GM12891 (cell line): Measurements from ENCODE around the gene MAGEH1.

Experiments used
- POLR2A ChIP-seq: IDR thresholded peaks from 2 replicates; pipeline ENCODE4 v1.6.1; 2011; ENCODE audit warnings: low read depth, low read length, control low read depth
- POLR2AphosphoS5 ChIP-seq: IDR thresholded peaks from 2 replicates; pipeline ENCODE4 v1.6.1; 2011; ENCODE audit warnings: low read depth, low read length, control low read depth
- POU2F2 ChIP-seq: IDR thresholded peaks from 2 replicates; pipeline ENCODE4 v1.6.1; 2011; ENCODE audit warnings: low read depth, mild to moderate bottlenecking, control low read depth, low read length, moderate library complexity
- SPI1 ChIP-seq: IDR thresholded peaks from 2 replicates; pipeline ENCODE4 v1.6.1; 2011; ENCODE audit warnings: low read depth, low read length, control low read depth
- TAF1 ChIP-seq: IDR thresholded peaks from 2 replicates; pipeline ENCODE4 v1.6.1; 2011; ENCODE audit warnings: low read depth, low read length, control low read depth

DNA sequence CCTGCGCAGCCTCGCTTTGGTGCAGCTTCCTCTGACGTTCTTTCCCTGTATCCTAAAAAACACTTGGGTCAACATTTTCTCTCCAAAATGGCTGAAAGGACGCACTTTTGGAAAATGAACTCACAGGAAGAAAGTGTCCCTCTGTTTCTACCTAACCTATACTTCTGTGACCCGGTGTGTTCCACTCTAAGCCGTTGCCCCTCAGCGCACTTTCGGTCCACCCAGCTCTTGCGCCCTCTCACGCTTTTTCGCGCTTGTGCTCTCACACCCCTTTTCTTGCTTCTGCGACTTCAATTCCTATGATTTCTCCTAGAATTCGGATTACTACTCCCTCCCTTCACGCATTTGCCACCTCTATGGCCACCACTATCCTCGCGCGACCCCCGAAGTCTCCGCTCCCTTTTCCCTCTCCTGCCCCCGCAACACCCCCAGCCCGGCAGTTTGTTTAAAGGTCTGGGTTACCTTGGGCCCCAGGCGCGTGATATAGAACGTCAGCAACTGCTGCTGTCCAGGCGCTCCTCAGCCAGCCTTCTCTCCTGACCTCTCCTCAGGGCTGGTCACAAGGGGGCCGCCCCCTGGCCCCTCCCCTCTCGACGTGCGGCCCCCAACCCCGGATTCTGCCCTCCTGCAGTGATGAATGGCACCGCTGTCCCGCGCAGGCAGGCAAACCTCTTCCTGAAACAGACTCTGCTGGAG, 37.5 kb downstream of the MAGEH1 start, which contains the start of gene USP51:
- TF ChIP-seq POLR2A (no peak), SPI1 (no peak), TAF1 (no peak), POLR2AphosphoS5 (no peak), POU2F2 (no peak)
